GM18873 (cell line): ENCODE data around the gene ARHGAP19.

ENCODE experiments used
- ATAC-seq: cut with Tn5 transposase; IDR thresholded peaks from one replicate; pipeline ENCODE4 v1.9.1; 2021; ENCODE audit warnings: mild to moderate bottlenecking, moderate library complexity, moderate number of reproducible peaks; ENCODE audit not compliant: unreplicated experiment, low FRiP score

Gene ARHGAP19

GRCh38 chr10:97174941-97175340, 117.5 kb downstream of the ARHGAP19 start:
- ATAC-seq = no peak

- no peak for ATAC-seq
Measured at GRCh38 chr10:97174276-97174775, 118.1 kb downstream of the ARHGAP19 start.

GRCh38 chr10:97173036-97173435, 119.4 kb downstream of the ARHGAP19 start:
- no peak for ATAC-seq
